Measurements from ENCODE around the gene CREB5. TPM values are rescaled to one million over a fixed set of nuclear protein-coding genes. Genes with fewer than 3 reads are reported as not detected.
A peak's percentile ranks its signal among the peaks of the same experiment; 100 is the strongest.
"Not testable (repeated sequence)": the region's sequence is repeated elsewhere in the genome, so short reads cannot be mapped to it uniquely, and the experiment has no call there.

CREB5 gene
- total RNA-seq, 1 experiment from 2014 or later, result 19.2 TPM

GRCh38 chr7:28607855-28608193, 195.5 kb downstream of the CREB5 start:
- no TSS peak for BruUV-seq (replicated peaks)

GRCh38 chr7:28608237-28608656, 195.9 kb downstream of the CREB5 start:
- Mint-ChIP-seq H3K9me3 (ENCODE audit: low read depth, unreplicated experiment) (no peaks in the 10 kb centered on the region), H3K27me3 (ENCODE audit: unreplicated experiment) (no peaks in the 10 kb centered on the region), H3K4me1 (ENCODE audit: low read depth, unreplicated experiment) (peaks cover 71% of the 10 kb centered on the region), H3K4me3 (ENCODE audit: low read depth, unreplicated experiment) (peak overlapping the region; percentile 19), H3K36me3 (ENCODE audit: insufficient read depth, unreplicated experiment) (peaks cover 19% of the 10 kb centered on the region), H3K27ac (ENCODE audit: unreplicated experiment) (peak overlapping the region; percentile 65)
- CTCF ChIA-PET, result interaction anchor here (0.7 to 1.1 kb wide), 5 partner anchors 15 to 648 kb away, joined by 3 to 8 read pairs (median 3); no protein-coding TSS in a partner anchor
- no TSS peak for BruUV-seq (replicated peaks)
- intact Hi-C loops (cut with micrococcal nuclease; ENCODE audit: unreplicated experiment), result loop anchor here (2.0 kb wide), 1 partner anchor 15 kb away; no protein-coding TSS in a partner anchor
- no peak for TF ChIP-seq CTCF (IDR thresholded peaks at IDR 0.05; ENCODE audit: unreplicated experiment)
- DNase-seq, result no peak

More at GRCh38 chr7:28607855-28608193, 195.5 kb downstream of the CREB5 start:
- TF ChIP-seq CTCF (IDR thresholded peaks at IDR 0.05; ENCODE audit: unreplicated experiment), result no peak
- H3K27me3 Mint-ChIP-seq (ENCODE audit: unreplicated experiment), result no peaks in the 10 kb centered on the region
- no peaks in the 10 kb centered on the region for H3K9me3 Mint-ChIP-seq (ENCODE audit: low read depth, unreplicated experiment)
- intact Hi-C loops (cut with micrococcal nuclease; ENCODE audit: unreplicated experiment), result loop anchor here (2.0 kb wide), 1 partner anchor 15 kb away; no protein-coding TSS in a partner anchor
- peak overlapping the region; percentile 65 for H3K27ac Mint-ChIP-seq (ENCODE audit: unreplicated experiment)
- CTCF ChIA-PET, result interaction anchor here (0.6 to 1.0 kb wide), 6 partner anchors 11 to 648 kb away, joined by 3 to 8 read pairs (median 3); no protein-coding TSS in a partner anchor
- H3K4me1 Mint-ChIP-seq (ENCODE audit: low read depth, unreplicated experiment), result peaks cover 66% of the 10 kb centered on the region
- H3K4me3 Mint-ChIP-seq (ENCODE audit: low read depth, unreplicated experiment), result peak overlapping the region; percentile 19
- no peak for DNase-seq
- H3K36me3 Mint-ChIP-seq (ENCODE audit: insufficient read depth, unreplicated experiment), result peaks cover 19% of the 10 kb centered on the region

GRCh38 chr7:28608731-28609130, 196.4 kb downstream of the CREB5 start:
- H3K27ac Mint-ChIP-seq (ENCODE audit: unreplicated experiment), result peak overlapping the region; percentile 65
- peaks cover 19% of the 10 kb centered on the region for H3K36me3 Mint-ChIP-seq (ENCODE audit: insufficient read depth, unreplicated experiment)
- intact Hi-C loops (cut with micrococcal nuclease; ENCODE audit: unreplicated experiment), result loop anchor here (2.0 kb wide), 1 partner anchor 14 kb away; no protein-coding TSS in a partner anchor
- H3K9me3 Mint-ChIP-seq (ENCODE audit: low read depth, unreplicated experiment), result no peaks in the 10 kb centered on the region
- CTCF ChIA-PET, result interaction anchor here (0.7 to 1.1 kb wide), 3 partner anchors 16 to 77 kb away, joined by 3 to 4 read pairs (median 3); no protein-coding TSS in a partner anchor
- H3K27me3 Mint-ChIP-seq (ENCODE audit: unreplicated experiment), result no peaks in the 10 kb centered on the region
- TF ChIP-seq CTCF (IDR thresholded peaks at IDR 0.05; ENCODE audit: unreplicated experiment), result no peak
- no peak overlapping the region for H3K4me3 Mint-ChIP-seq (ENCODE audit: low read depth, unreplicated experiment)
- DNase-seq, result no peak
- peaks cover 73% of the 10 kb centered on the region for H3K4me1 Mint-ChIP-seq (ENCODE audit: low read depth, unreplicated experiment)
- BruUV-seq (replicated peaks), result no TSS peak

- TF ChIP-seq CTCF (IDR thresholded peaks at IDR 0.05; ENCODE audit: unreplicated experiment), result no peak
- peaks cover 73% of the 10 kb centered on the region for H3K4me1 Mint-ChIP-seq (ENCODE audit: low read depth, unreplicated experiment)
- H3K9me3 Mint-ChIP-seq (ENCODE audit: low read depth, unreplicated experiment), result no peaks in the 10 kb centered on the region
- no peaks in the 10 kb centered on the region for H3K27me3 Mint-ChIP-seq (ENCODE audit: unreplicated experiment)
- intact Hi-C loops (cut with micrococcal nuclease; ENCODE audit: unreplicated experiment), result loop anchor here (2.0 kb wide), 1 partner anchor 13 kb away; no protein-coding TSS in a partner anchor
- CTCF ChIA-PET, result interaction anchor here (0.5 to 1.1 kb wide), 3 partner anchors 13 to 215 kb away, joined by 3 to 5 read pairs (median 3); no protein-coding TSS in a partner anchor
- no peak for DNase-seq
- H3K27ac Mint-ChIP-seq (ENCODE audit: unreplicated experiment), result peak overlapping the region; percentile 65
- no peak overlapping the region for H3K4me3 Mint-ChIP-seq (ENCODE audit: low read depth, unreplicated experiment)
- H3K36me3 Mint-ChIP-seq (ENCODE audit: insufficient read depth, unreplicated experiment), result peaks cover 19% of the 10 kb centered on the region
- no TSS peak for BruUV-seq (replicated peaks)
These were observed 197.3 kb downstream of the CREB5 start for GRCh38 chr7:28609608-28610007.

GRCh38 chr7:28611399-28611897, 199.1 kb downstream of the CREB5 start:
- H3K9me3 Mint-ChIP-seq (ENCODE audit: low read depth, unreplicated experiment); intact Hi-C loops (cut with micrococcal nuclease; ENCODE audit: unreplicated experiment); H3K27me3 Mint-ChIP-seq (ENCODE audit: unreplicated experiment); H3K4me3 Mint-ChIP-seq (ENCODE audit: low read depth, unreplicated experiment): not testable (repeated sequence)
- BruUV-seq (replicated peaks), result TSS peak; percentile 77
- DNase-seq, result peak; percentile 71
- CTCF ChIA-PET, result interaction anchor here (0.5 to 1.9 kb wide), 18 partner anchors 11 to 1756 kb away, joined by 3 to 23 read pairs (median 4); no protein-coding TSS in a partner anchor
- Mint-ChIP-seq H3K4me1 (ENCODE audit: low read depth, unreplicated experiment) (peaks cover 76% of the 10 kb centered on the region), H3K27ac (ENCODE audit: unreplicated experiment) (peak overlapping the region; percentile 72), H3K36me3 (ENCODE audit: insufficient read depth, unreplicated experiment) (peaks cover 19% of the 10 kb centered on the region)

Measured in Calu3 (cell line).